CD4-positive, alpha-beta memory T cell (primary cell): Measurements from ENCODE around the gene RHOBTB1. TPM values are rescaled to one million over a fixed set of nuclear protein-coding genes. Genes with fewer than 3 reads are reported as not detected.
A peak's percentile ranks its signal among the peaks of the same experiment; 100 is the strongest.

Source experiments
- CTCF ChIA-PET: fragments of 350-600 bp; sonication (Branson Sonifier 250); formaldehyde crosslinking; loops from one replicate; lab custom pipeline; 2021; ENCODE audit warnings: inconsistent platforms; ENCODE audit not compliant: partially characterized antibody; lab: Charles Lee
- POLR2A ChIA-PET: fragments of 350-600 bp; sonication (Branson Sonifier 250); formaldehyde crosslinking; loops from one replicate; lab custom pipeline; 2021; ENCODE audit not compliant: partially characterized antibody; lab: Charles Lee
- DNase-seq, 5 donors: peaks; one replicate each; pipeline versions ENCODE4 v3.0.0 to v3.0.0-alpha.2; 2020 to 2022; ENCODE audit warnings: mixed read lengths in 1 of 5
- H3K27ac ChIP-seq: one replicate; pipeline ENCODE4 v1.7.0; 2013; ENCODE audit warnings: low read depth, low read length
- H3K27me3 ChIP-seq: 2 replicates; pipeline ENCODE4 v1.7.0; 2013; ENCODE audit warnings: mild to moderate bottlenecking, low read length, moderate library complexity; ENCODE audit not compliant: insufficient read depth
- H3K36me3 ChIP-seq: 2 replicates; pipeline ENCODE4 v1.7.0; 2013; ENCODE audit warnings: mild to moderate bottlenecking, low read length, moderate library complexity; ENCODE audit not compliant: insufficient read depth
- H3K4me1 ChIP-seq: 2 replicates; pipeline ENCODE4 v1.7.0; 2013; ENCODE audit warnings: mild to moderate bottlenecking, low read length, moderate library complexity; ENCODE audit not compliant: insufficient read depth
- H3K4me3 ChIP-seq, 2 donors: one replicate each; pipeline ENCODE4 v1.7.0; 2013; ENCODE audit warnings: low read length in 2 of 2, mild to moderate bottlenecking in 1 of 2
- H3K9me3 ChIP-seq, 2 donors: one replicate each; pipeline ENCODE4 v1.7.0; 2013; ENCODE audit warnings: low read length in 2 of 2, control low read depth in 1 of 2; ENCODE audit not compliant: control insufficient read depth in 1 of 2
- H3K27ac Mint-ChIP-seq, 7 donors: one replicate each; pipeline ENCODE4 v1.8.0; 2020 to 2021; ENCODE audit warnings: mixed read lengths in 7 of 7, mild to moderate bottlenecking in 6 of 7, inconsistent platforms in 3 of 7, moderate library complexity in 3 of 7
- H3K27me3 Mint-ChIP-seq, 2 donors: one replicate each; pipeline ENCODE4 v1.8.0; 2020 to 2021; ENCODE audit warnings: mixed read lengths in 2 of 2
- H3K36me3 Mint-ChIP-seq, 2 donors: one replicate each; pipeline ENCODE4 v1.8.0; 2020 to 2021; ENCODE audit warnings: mixed read lengths in 2 of 2, inconsistent platforms in 1 of 2, mild to moderate bottlenecking in 1 of 2
- H3K4me1 Mint-ChIP-seq, 4 donors: one replicate each; pipeline ENCODE4 v1.8.0; 2020 to 2021; ENCODE audit warnings: mixed read lengths in 4 of 4, mild to moderate bottlenecking in 1 of 4
- H3K4me3 Mint-ChIP-seq, 8 donors: one replicate each; pipeline ENCODE4 v1.8.0; 2020 to 2021; ENCODE audit warnings: mixed read lengths in 8 of 8, mild to moderate bottlenecking in 7 of 8, moderate library complexity in 6 of 8, inconsistent platforms in 3 of 8
- H3K9me3 Mint-ChIP-seq, 8 donors: one replicate each; pipeline ENCODE4 v1.8.0; 2020 to 2021; ENCODE audit warnings: mixed read lengths in 8 of 8, mild to moderate bottlenecking in 5 of 8, inconsistent platforms in 3 of 8, moderate library complexity in 1 of 8
- intact Hi-C: fragments of 100-400 bp; cut with micrococcal nuclease; formaldehyde crosslinking; loops from one replicate; pipeline ENCODE4 v1.15.1; 2023
- polyA plus RNA-seq, 2 donors: library from polyadenylated mRNA; unstranded; fragments of 300-500 nt; fragmentation: Illumina TruSeq; gene quantifications; one replicate each; pipeline ENCODE4 v1.2.3, GENCODE V29; 2021
- total RNA-seq, 2 experiments: library from RNA; stranded (reverse); gene quantifications; one replicate each; pipeline ENCODE4 v1.2.3, GENCODE V29; 2021

The RHOBTB1 gene
- total and polyA plus RNA-seq, 4 experiments from 2014 or later = 0.25 TPM; not detected in 3

DNA sequence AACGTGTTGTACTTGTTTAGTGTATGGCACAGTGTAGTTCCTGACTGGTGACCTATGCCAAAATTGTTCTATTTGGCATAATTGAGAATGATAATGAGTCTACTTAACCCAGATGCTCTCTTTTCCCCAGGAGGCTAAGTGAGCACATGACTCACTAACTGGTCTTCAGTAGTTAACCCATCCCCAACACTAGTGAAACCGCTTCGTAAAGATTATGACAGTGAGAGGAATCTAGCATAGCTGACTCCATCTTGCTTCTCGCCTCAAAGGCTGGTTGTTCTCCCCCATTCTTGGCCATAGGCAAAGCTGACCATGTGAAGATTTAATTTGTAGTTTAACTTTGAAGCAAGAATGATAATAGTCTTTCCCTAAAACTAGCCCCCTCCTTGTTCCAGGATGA lies 118.5 kb downstream of the RHOBTB1 start:
- H3K4me1 ChIP-seq = no peaks in the 10 kb centered on the region
- CTCF ChIA-PET = interaction anchor here (2.2 kb wide), 1 partner anchor 10 kb away, joined by 6 read pairs; no protein-coding TSS in a partner anchor
- H3K9me3 ChIP-seq = no peaks in the 10 kb centered on the region
- no peaks in the 10 kb centered on the region for H3K36me3 Mint-ChIP-seq
- no peak for DNase-seq
- H3K4me3 ChIP-seq = no peak overlapping the region
- no peak overlapping the region for H3K4me3 Mint-ChIP-seq
- POLR2A ChIA-PET = no interaction called here
- H3K27me3 Mint-ChIP-seq = peaks cover 8 to 11% of the 10 kb centered on the region in 2 donors
- peaks cover 0 to 2% (median 0%) of the 10 kb centered on the region in 4 donors for H3K4me1 Mint-ChIP-seq
- H3K36me3 ChIP-seq = no peaks in the 10 kb centered on the region
- no peak overlapping the region for H3K27ac Mint-ChIP-seq
- no peaks in the 10 kb centered on the region for H3K9me3 Mint-ChIP-seq
- no peak overlapping the region for H3K27ac ChIP-seq
- intact Hi-C loops = no loop called here
- H3K27me3 ChIP-seq = no peaks in the 10 kb centered on the region

DNA sequence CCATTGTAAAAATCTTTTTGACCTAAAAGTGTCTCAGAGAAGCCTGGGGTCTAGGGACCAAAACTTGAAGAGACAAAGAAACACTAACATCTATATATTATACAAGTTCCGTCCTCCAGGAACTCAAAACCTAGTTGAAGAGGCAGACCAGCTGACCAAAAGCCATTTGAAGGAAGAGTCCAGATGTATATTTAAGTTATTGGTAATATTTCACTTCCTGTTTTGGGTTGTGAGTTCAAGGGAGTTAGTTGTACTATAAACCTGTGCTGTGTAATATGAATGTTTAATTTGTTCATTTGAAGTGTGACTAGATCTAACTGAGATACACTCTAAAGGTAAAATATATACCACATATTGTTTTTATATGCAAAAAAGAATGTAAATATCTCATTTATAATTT lies 120.7 kb downstream of the RHOBTB1 start:
- Histone ChIP-seq H3K9me3 (no peaks in the 10 kb centered on the region), H3K36me3 (no peaks in the 10 kb centered on the region), H3K4me1 (no peaks in the 10 kb centered on the region), H3K4me3 (no peak overlapping the region), H3K27me3 (no peaks in the 10 kb centered on the region), H3K27ac (no peak overlapping the region)
- DNase-seq = no peak
- ChIA-PET POLR2A (no interaction called here), CTCF (no interaction called here)
- Mint-ChIP-seq H3K36me3 (no peaks in the 10 kb centered on the region), H3K27ac (no peak overlapping the region), H3K27me3 (peaks cover 8 to 11% of the 10 kb centered on the region in 2 donors), H3K4me3 (no peak overlapping the region), H3K4me1 (peaks cover 0 to 12% (median 2%) of the 10 kb centered on the region in 4 donors), H3K9me3 (no peaks in the 10 kb centered on the region)
- intact Hi-C loops = no loop called here

DNA sequence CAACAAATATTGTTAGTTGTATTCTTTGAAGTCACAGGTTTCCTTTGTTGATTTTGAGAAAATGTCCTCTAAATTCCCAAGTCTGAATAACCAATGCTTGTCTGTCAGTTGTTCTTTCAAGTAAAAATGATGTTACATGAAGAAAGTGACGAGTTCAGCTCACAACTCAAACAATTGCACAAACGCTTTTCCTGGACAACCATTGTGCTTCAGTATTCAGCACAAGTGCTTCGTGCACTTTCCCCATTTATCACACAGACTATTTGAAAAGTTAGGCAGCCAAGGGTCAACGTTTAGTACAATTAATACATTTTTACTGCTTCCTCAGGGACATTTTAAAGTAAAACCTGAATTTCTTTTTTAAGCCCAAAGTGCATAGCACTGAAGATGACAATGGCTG lies 121.2 kb downstream of the RHOBTB1 start:
- Mint-ChIP-seq H3K9me3 (no peaks in the 10 kb centered on the region), H3K4me3 (no peak overlapping the region), H3K27ac (no peak overlapping the region), H3K4me1 (peaks cover 0 to 12% (median 3%) of the 10 kb centered on the region in 4 donors), H3K27me3 (peaks cover 7 to 12% of the 10 kb centered on the region in 2 donors), H3K36me3 (no peaks in the 10 kb centered on the region)
- intact Hi-C loops = no loop called here
- H3K36me3 ChIP-seq = no peaks in the 10 kb centered on the region
- H3K9me3 ChIP-seq = no peaks in the 10 kb centered on the region
- no peak for DNase-seq
- H3K4me1 ChIP-seq = no peaks in the 10 kb centered on the region
- H3K27me3 ChIP-seq = no peaks in the 10 kb centered on the region
- POLR2A ChIA-PET = no interaction called here
- no peak overlapping the region for H3K27ac ChIP-seq
- no peak overlapping the region for H3K4me3 ChIP-seq
- CTCF ChIA-PET = no interaction called here

DNA sequence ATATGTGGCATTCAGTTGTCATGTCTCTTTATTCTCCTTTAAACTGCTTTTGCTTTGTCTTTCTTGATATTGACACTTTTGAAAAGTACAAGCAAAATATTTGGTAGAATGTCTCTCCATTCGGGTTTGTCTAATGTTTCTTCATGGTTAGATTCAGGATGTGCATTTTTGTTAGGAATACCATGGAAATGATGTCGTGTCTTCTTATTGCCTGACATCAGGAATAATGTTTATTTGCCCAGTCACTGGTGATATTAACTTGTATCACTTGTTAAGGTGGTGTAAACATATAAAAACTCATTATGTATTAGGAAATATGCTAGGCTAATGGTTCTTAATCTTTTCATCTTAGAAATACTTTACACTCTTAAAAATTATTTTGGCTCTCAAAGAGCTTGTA lies 122.3 kb downstream of the RHOBTB1 start:
- H3K27me3 Mint-ChIP-seq = peaks cover 5 to 10% of the 10 kb centered on the region in 2 donors
- POLR2A ChIA-PET = no interaction called here

DNA sequence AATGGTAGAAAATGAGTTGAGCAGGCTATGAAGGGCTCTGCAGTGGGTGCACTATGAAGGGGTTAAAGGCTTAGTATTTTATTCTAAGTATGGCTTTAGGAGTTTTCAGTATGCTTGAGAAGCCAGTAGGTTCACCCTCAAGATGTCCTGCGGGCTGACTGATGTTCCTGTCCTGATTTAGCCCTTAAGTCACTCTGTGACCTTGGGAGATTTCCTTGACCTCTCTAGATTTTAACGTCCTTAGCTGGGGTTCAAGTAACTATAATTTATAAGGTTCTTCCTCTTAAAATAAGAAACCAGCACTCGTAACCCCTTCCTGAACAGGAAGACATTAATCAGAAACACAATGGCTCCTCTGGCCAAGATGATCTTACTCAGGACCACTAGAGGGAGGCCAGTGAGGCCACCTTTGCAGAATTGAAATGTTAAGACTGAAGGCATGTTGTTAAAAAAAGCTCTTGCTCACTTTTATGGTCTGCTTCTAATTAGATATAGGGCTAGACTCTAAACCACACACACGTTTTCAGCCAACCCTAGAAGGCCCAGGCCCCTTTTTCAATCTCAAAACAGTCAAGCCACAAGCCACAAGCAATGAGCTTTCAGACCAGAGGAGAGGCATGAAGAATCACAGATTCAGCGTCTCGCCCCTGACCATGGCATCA lies 123.8 kb downstream of the RHOBTB1 start:
- Histone ChIP-seq H3K9me3 (no peaks in the 10 kb centered on the region), H3K4me1 (peaks cover 6% of the 10 kb centered on the region), H3K27me3 (no peaks in the 10 kb centered on the region), H3K27ac (no peak overlapping the region), H3K36me3 (no peaks in the 10 kb centered on the region), H3K4me3 (no peak overlapping the region)
- H3K4me1 Mint-ChIP-seq = peaks cover 0 to 15% (median 4%) of the 10 kb centered on the region in 4 donors
- CTCF ChIA-PET = interaction anchor here (1.0 to 1.4 kb wide), 2 partner anchors 141 to 144 kb away, joined by 3 read pairs; no protein-coding TSS in a partner anchor
- H3K4me3 Mint-ChIP-seq = peak overlapping the region in 1 of 8 donors; percentile 13
- H3K27ac Mint-ChIP-seq = peak overlapping the region in 1 of 7 donors; percentile 66
- peaks cover 0 to 2% of the 10 kb centered on the region in 2 donors for H3K27me3 Mint-ChIP-seq
- POLR2A ChIA-PET = no interaction called here
- H3K36me3 Mint-ChIP-seq = no peaks in the 10 kb centered on the region
- no peaks in the 10 kb centered on the region for H3K9me3 Mint-ChIP-seq
- intact Hi-C loops = no loop called here
- no peak for DNase-seq

More for the DNA sequence above, 122.3 kb downstream of the RHOBTB1 start:
- Mint-ChIP-seq H3K9me3 (no peaks in the 10 kb centered on the region), H3K4me1 (peaks cover 0 to 12% (median 3%) of the 10 kb centered on the region in 4 donors), H3K4me3 (no peak overlapping the region), H3K36me3 (no peaks in the 10 kb centered on the region), H3K27ac (no peak overlapping the region)
- DNase-seq = no peak
- H3K36me3 ChIP-seq = no peaks in the 10 kb centered on the region
- H3K9me3 ChIP-seq = no peaks in the 10 kb centered on the region
- no peak overlapping the region for H3K27ac ChIP-seq
- H3K4me3 ChIP-seq = no peak overlapping the region
- CTCF ChIA-PET = no interaction called here
- H3K4me1 ChIP-seq = peaks cover 3% of the 10 kb centered on the region
- intact Hi-C loops = no loop called here
- no peaks in the 10 kb centered on the region for H3K27me3 ChIP-seq

Other genes with a start within 250 kb of the RHOBTB1 start
- gene CDK1, start 165.7 kb downstream of the RHOBTB1 start, total RNA-seq = 1 to 10 TPM; 1.3 to 1.6 TPM
- gene CDK1, start 165.7 kb downstream of the RHOBTB1 start, polyA plus RNA-seq = under 1 TPM; 0.34 to 0.80 TPM